ENCODE measurements around the gene ASB2.

The ASB2 gene

DNA sequence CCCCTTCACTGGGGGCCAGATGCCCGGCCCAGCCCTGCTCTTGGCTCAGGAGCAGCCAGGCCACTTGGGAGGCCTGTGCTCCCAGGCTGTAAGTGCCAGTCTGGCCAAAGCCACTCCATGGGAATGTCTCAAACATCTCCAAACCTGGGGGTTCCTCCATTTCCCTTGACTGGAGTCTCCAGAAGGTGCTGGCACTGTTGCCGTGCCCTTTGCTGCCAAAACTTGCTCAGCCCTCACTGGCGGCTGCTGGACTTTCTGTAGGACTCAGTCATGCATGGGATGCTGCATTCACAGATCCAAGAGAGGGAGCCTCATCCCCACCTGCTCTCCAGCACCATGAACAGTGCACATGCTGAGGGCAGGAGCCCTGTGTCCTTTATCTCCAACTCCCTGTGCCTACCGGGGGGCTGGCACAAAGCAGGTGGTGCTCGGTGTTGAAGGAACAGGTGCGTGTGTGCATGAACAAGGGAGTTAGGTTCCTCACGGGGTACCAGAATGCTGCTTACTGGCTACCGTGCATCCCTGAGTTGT is 40.1 kb upstream of the ASB2 start:
- Histone ChIP-seq H3K27ac (replicated peaks) (no peak overlapping the region), H3K4me3 (replicated peaks; ENCODE audit: insufficient read depth, low read length) (no peak overlapping the region)

DNA sequence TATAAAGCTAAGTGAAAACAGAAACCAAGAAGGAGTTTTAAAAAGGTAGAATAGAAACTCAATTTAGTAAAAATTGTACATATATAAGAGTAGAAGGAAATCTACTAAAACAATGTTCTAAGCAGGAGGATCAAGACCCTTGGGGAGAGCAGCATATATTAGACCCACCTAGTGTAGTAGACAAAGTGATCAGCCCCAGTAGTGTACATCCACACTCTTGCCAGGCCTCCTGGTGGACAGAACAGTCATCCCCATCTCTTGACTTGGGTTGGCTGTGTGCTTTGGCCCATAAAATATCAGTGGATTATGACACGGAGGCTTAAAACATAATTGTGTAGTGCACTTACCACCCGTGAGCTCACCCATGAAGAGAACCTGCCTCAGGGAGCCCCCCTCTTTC is 38.9 kb upstream of the ASB2 start:
- H3K27ac ChIP-seq (replicated peaks), result no peak overlapping the region
- no peak for DNase-seq (ENCODE audit: low read depth in 1 of 2, low spot score in 1 of 2)
- TF ChIP-seq, protein P1, sequence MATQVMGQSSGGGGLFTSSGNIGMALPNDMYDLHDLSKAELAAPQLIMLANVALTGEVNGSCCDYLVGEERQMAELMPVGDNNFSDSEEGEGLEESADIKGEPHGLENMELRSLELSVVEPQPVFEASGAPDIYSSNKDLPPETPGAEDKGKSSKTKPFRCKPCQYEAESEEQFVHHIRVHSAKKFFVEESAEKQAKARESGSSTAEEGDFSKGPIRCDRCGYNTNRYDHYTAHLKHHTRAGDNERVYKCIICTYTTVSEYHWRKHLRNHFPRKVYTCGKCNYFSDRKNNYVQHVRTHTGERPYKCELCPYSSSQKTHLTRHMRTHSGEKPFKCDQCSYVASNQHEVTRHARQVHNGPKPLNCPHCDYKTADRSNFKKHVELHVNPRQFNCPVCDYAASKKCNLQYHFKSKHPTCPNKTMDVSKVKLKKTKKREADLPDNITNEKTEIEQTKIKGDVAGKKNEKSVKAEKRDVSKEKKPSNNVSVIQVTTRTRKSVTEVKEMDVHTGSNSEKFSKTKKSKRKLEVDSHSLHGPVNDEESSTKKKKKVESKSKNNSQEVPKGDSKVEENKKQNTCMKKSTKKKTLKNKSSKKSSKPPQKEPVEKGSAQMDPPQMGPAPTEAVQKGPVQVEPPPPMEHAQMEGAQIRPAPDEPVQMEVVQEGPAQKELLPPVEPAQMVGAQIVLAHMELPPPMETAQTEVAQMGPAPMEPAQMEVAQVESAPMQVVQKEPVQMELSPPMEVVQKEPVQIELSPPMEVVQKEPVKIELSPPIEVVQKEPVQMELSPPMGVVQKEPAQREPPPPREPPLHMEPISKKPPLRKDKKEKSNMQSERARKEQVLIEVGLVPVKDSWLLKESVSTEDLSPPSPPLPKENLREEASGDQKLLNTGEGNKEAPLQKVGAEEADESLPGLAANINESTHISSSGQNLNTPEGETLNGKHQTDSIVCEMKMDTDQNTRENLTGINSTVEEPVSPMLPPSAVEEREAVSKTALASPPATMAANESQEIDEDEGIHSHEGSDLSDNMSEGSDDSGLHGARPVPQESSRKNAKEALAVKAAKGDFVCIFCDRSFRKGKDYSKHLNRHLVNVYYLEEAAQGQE (IDR thresholded peaks at IDR 0.05; ENCODE audit: insufficient replicate concordance, low read depth), result no peak
- TF ChIP-seq SPI1 (IDR thresholded peaks at IDR 0.05; ENCODE audit: borderline replicate concordance, low read depth) (no peak), POLR2AphosphoS5 (IDR thresholded peaks at IDR 0.05; ENCODE audit: low read depth) (no peak), GABPA (IDR thresholded peaks at IDR 0.05; ENCODE audit: low read depth) (no peak)
- TF ChIP-seq, protein P2, sequence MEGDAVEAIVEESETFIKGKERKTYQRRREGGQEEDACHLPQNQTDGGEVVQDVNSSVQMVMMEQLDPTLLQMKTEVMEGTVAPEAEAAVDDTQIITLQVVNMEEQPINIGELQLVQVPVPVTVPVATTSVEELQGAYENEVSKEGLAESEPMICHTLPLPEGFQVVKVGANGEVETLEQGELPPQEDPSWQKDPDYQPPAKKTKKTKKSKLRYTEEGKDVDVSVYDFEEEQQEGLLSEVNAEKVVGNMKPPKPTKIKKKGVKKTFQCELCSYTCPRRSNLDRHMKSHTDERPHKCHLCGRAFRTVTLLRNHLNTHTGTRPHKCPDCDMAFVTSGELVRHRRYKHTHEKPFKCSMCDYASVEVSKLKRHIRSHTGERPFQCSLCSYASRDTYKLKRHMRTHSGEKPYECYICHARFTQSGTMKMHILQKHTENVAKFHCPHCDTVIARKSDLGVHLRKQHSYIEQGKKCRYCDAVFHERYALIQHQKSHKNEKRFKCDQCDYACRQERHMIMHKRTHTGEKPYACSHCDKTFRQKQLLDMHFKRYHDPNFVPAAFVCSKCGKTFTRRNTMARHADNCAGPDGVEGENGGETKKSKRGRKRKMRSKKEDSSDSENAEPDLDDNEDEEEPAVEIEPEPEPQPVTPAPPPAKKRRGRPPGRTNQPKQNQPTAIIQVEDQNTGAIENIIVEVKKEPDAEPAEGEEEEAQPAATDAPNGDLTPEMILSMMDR (IDR thresholded peaks at IDR 0.05; ENCODE audit: insufficient read depth, low read length), result no peak
- H3K27me3 ChIP-seq (ENCODE audit: insufficient read depth, poor library complexity, severe bottlenecking), result no peaks in the 10 kb centered on the region
- H3K4me3 ChIP-seq (replicated peaks; ENCODE audit: insufficient read depth, low read length), result no peak overlapping the region

More for the DNA sequence above, 40.1 kb upstream of the ASB2 start:
- no peak for DNase-seq (ENCODE audit: low read depth in 1 of 2, low spot score in 1 of 2)
- TF ChIP-seq GABPA (IDR thresholded peaks at IDR 0.05; ENCODE audit: low read depth), result no peak
- TF ChIP-seq, protein P1 (IDR thresholded peaks at IDR 0.05; ENCODE audit: insufficient replicate concordance, low read depth), result no peak
- no peaks in the 10 kb centered on the region for H3K27me3 ChIP-seq (ENCODE audit: insufficient read depth, poor library complexity, severe bottlenecking)

DNA sequence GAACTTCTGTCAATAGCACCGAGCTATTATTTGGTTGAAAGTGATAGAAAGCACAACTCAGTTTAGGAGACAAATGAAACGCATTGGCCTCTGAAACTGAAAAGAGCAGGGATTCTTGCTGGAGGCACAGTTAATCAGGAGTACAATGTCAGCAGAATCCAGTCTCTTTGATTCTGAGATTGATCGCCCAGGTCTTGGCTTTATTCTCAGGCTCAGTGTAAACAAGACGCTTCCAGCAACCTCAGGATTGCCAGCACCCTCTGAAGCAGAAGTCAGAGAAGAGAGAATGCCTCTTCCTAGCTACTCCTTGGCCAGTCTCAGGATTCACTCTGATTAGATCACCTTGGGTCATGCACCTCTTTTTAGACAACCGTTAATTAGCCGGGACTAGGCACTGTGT is 38.0 kb upstream of the ASB2 start:
- Histone ChIP-seq H3K27ac (replicated peaks) (no peak overlapping the region), H3K4me3 (replicated peaks; ENCODE audit: insufficient read depth, low read length) (no peak overlapping the region), H3K27me3 (ENCODE audit: insufficient read depth, poor library complexity, severe bottlenecking) (no peaks in the 10 kb centered on the region)
- TF ChIP-seq, protein P2 (IDR thresholded peaks at IDR 0.05; ENCODE audit: insufficient read depth, low read length), result no peak
- TF ChIP-seq GABPA (IDR thresholded peaks at IDR 0.05; ENCODE audit: low read depth) (no peak), SPI1 (IDR thresholded peaks at IDR 0.05; ENCODE audit: borderline replicate concordance, low read depth) (no peak), POLR2AphosphoS5 (IDR thresholded peaks at IDR 0.05; ENCODE audit: low read depth) (no peak)
- TF ChIP-seq, protein P1 (IDR thresholded peaks at IDR 0.05; ENCODE audit: insufficient replicate concordance, low read depth), result no peak
- no peak for DNase-seq (ENCODE audit: low read depth in 1 of 2, low spot score in 1 of 2)

Measured in HL-60 (cell line).